IPS-18a (cell line): ENCODE data around the gene SMYD3.
"Not testable (repeated sequence)": the region's sequence is repeated elsewhere in the genome, so short reads cannot be mapped to it uniquely, and the experiment has no call there.

Experiments
- H3K27ac ChIP-seq: one replicate; pipeline ENCODE4 v1.5.1; 2013; ENCODE audit warnings: low read length
- H3K27me3 ChIP-seq: one replicate; pipeline ENCODE4 v1.6.1; 2013; ENCODE audit warnings: mild to moderate bottlenecking, low read length; ENCODE audit not compliant: control insufficient read depth, insufficient read depth
- H3K36me3 ChIP-seq: one replicate; pipeline ENCODE4 v1.6.1; 2013; ENCODE audit warnings: low read depth, low read length; ENCODE audit not compliant: control insufficient read depth
- H3K4me1 ChIP-seq: one replicate; pipeline ENCODE4 v1.6.1; 2013; ENCODE audit warnings: low read depth, low read length; ENCODE audit not compliant: control insufficient read depth
- H3K4me3 ChIP-seq: one replicate; pipeline ENCODE4 v1.5.1; 2013; ENCODE audit warnings: low read length
- H3K9ac ChIP-seq: one replicate; pipeline ENCODE4 v1.6.1; 2013; ENCODE audit warnings: mild to moderate bottlenecking, low read length, moderate library complexity
- H3K9me3 ChIP-seq: one replicate; pipeline ENCODE4 v1.6.1; 2013; ENCODE audit warnings: low read depth, low read length; ENCODE audit not compliant: control insufficient read depth

SMYD3 gene

GRCh38 chr1:246338546-246338945, 168.5 kb downstream of the SMYD3 start:
- Histone ChIP-seq H3K27me3 (no peaks in the 10 kb centered on the region), H3K9me3 (no peaks in the 10 kb centered on the region), H3K4me1 (no peaks in the 10 kb centered on the region), H3K4me3 (no peak overlapping the region), H3K27ac (no peak overlapping the region), H3K9ac (no peak overlapping the region), H3K36me3 (no peaks in the 10 kb centered on the region)

DNA sequence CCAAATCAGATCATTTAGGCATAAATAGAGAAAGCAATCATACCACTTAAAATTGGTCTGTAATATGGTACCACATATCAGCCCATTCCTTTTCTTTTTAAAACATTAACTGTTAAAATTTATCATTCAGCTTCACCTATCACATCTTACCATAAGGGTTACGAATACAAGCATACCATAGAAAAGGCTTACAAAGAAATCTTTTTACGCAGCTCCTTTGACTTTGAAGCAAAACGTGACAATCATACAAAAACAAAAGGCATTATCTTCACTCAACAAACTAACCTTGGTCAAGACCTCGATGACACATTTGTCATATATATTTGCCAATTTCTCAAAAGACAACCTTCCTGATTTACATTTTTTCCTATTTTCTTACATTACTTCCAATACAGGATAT, 169.0 kb downstream of the SMYD3 start:
- H3K4me1 ChIP-seq: no peaks in the 10 kb centered on the region

DNA sequence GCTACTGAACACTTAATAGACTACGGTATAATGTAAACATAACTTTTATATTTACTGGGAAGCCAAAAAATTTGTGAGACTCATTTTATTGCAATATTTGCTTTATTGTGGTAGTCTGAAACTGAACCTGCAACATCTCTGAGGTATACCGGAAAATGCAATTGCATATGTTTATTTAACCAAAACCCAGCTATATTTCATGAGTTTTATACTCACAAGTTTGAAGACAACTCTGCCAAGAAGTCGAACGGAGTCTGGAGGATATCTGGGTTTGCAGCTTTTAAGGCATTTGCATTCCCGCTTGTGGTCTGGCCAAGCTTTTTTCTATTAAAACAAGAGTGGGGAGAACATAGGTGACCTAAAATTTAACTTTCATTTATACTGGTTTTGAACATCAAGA, 171.9 kb downstream of the SMYD3 start:
- no peaks in the 10 kb centered on the region for H3K27me3 ChIP-seq
- no peaks in the 10 kb centered on the region for H3K9me3 ChIP-seq
- no peaks in the 10 kb centered on the region for H3K36me3 ChIP-seq
- no peak overlapping the region for H3K9ac ChIP-seq
- no peak overlapping the region for H3K27ac ChIP-seq
- H3K4me1 ChIP-seq: no peaks in the 10 kb centered on the region
- H3K4me3 ChIP-seq: no peak overlapping the region

More for the DNA sequence above, 169.0 kb downstream of the SMYD3 start:
- H3K9ac ChIP-seq: no peak overlapping the region
- H3K9me3 ChIP-seq: no peaks in the 10 kb centered on the region
- no peaks in the 10 kb centered on the region for H3K36me3 ChIP-seq
- no peak overlapping the region for H3K27ac ChIP-seq
- H3K4me3 ChIP-seq: no peak overlapping the region
- H3K27me3 ChIP-seq: no peaks in the 10 kb centered on the region

DNA sequence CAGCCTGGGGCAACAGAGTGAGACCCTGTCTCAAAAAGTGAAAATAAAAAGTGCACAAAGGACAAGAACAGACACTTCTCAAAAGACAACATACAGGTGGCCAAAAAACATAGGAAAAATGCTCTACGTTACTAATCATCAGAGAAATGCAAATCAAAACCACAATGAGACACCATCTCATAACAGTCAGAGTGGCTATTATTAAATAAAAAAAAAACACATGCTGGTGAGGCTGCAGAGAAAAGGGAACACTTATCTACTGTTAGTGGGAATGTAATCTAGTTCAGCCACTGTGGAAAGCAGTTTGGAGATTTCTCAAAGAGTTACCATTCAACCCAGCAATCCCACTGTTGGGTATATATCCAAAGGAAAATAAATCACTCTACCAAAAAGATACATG, 173.2 kb downstream of the SMYD3 start:
- Histone ChIP-seq H3K4me1 (no peaks in the 10 kb centered on the region), H3K27ac (no peak overlapping the region), H3K36me3 (no peaks in the 10 kb centered on the region), H3K4me3 (no peak overlapping the region), H3K9me3 (no peaks in the 10 kb centered on the region), H3K9ac (no peak overlapping the region), H3K27me3 (no peaks in the 10 kb centered on the region)

GRCh38 chr1:246332078-246332477, 175.0 kb downstream of the SMYD3 start:
- H3K4me1 ChIP-seq: no peaks in the 10 kb centered on the region
- H3K4me3 ChIP-seq: no peak overlapping the region
- no peaks in the 10 kb centered on the region for H3K36me3 ChIP-seq
- H3K9ac ChIP-seq: no peak overlapping the region
- H3K9me3 ChIP-seq: no peaks in the 10 kb centered on the region
- H3K27me3 ChIP-seq: no peaks in the 10 kb centered on the region
- H3K27ac ChIP-seq: no peak overlapping the region

- H3K27ac ChIP-seq: no peak overlapping the region
- H3K27me3 ChIP-seq: no peaks in the 10 kb centered on the region
- H3K9ac ChIP-seq: no peak overlapping the region
- H3K9me3 ChIP-seq: no peaks in the 10 kb centered on the region
- no peak overlapping the region for H3K4me3 ChIP-seq
- H3K36me3 ChIP-seq: no peaks in the 10 kb centered on the region
- no peaks in the 10 kb centered on the region for H3K4me1 ChIP-seq
Observed at GRCh38 chr1:246329900-246330299, 177.2 kb downstream of the SMYD3 start.

- H3K27me3 ChIP-seq, H3K9ac ChIP-seq, H3K27ac ChIP-seq, H3K36me3 ChIP-seq, H3K4me3 ChIP-seq, H3K9me3 ChIP-seq, H3K4me1 ChIP-seq: not testable (repeated sequence)
Observed at GRCh38 chr1:246329292-246329691, 177.8 kb downstream of the SMYD3 start.

DNA sequence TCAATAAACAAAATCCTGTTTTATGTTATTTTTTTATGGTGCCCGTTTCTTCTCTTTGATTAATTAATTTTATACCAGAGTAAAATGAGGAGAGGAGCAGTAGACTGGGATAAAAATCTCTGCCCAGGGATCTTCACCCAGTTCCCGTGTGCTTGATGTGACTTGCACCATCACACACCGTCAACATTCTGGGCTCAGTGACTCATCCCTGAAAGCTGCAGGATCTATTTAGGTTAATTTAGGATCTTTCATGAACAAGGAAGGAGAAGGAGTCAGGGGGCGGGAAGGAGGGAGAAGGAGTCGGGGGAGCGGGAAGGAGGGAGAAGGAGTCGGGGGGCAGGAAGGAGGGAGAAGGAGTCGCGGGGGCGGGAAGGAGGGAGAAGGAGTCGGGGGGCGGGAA, 182.4 kb downstream of the SMYD3 start:
- H3K36me3 ChIP-seq: no peaks in the 10 kb centered on the region
- H3K9me3 ChIP-seq: no peaks in the 10 kb centered on the region
- no peak overlapping the region for H3K27ac ChIP-seq
- H3K27me3 ChIP-seq: no peaks in the 10 kb centered on the region
- H3K9ac ChIP-seq: no peak overlapping the region
- H3K4me3 ChIP-seq: no peak overlapping the region
- H3K4me1 ChIP-seq: no peaks in the 10 kb centered on the region

- not testable (repeated sequence) for H3K9ac ChIP-seq, H3K27ac ChIP-seq, H3K4me3 ChIP-seq
Observed at GRCh38 chr1:246324033-246324432, 183.0 kb downstream of the SMYD3 start.

GRCh38 chr1:246320286-246320685, 186.8 kb downstream of the SMYD3 start:
- Histone ChIP-seq H3K4me1 (no peaks in the 10 kb centered on the region), H3K36me3 (no peaks in the 10 kb centered on the region), H3K27me3 (no peaks in the 10 kb centered on the region), H3K27ac (no peak overlapping the region), H3K4me3 (no peak overlapping the region), H3K9ac (no peak overlapping the region), H3K9me3 (no peaks in the 10 kb centered on the region)

More at GRCh38 chr1:246324033-246324432, 183.0 kb downstream of the SMYD3 start:
- H3K27me3 ChIP-seq, H3K9me3 ChIP-seq, H3K36me3 ChIP-seq, H3K4me1 ChIP-seq: not testable (repeated sequence)

DNA sequence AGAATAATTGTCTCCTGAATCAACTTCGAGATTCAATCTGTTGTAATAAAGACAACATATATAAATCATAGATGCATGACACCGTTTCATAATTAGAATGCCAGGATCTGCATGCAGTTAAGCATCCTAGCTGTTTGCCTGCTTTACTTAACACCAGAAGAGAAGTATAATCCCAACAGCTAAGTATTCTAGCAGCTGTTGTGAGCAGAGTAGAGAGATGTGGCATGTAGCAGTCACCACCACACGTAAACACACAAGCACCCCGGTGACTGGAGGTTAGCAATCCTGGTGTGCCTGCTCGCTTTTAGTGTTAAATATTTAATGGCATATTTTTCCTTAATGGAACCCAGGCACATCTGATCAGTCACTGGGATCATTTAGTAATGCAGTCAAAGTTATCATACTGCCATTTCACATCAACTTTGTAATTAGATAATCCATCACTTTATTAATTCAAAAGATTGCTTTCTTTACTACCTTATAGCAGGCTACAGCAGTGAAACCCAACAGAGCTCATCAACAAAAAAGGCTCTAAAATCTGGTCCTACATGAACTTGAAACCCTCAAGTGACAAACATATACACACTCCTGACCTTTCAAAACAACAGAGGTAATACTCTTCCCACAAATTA, 187.9 kb downstream of the SMYD3 start:
- no peak overlapping the region for H3K4me3 ChIP-seq

GRCh38 chr1:246318622-246319021, 188.5 kb downstream of the SMYD3 start:
- no peak overlapping the region for H3K27ac ChIP-seq
- no peak overlapping the region for H3K4me3 ChIP-seq
- no peaks in the 10 kb centered on the region for H3K4me1 ChIP-seq
- no peaks in the 10 kb centered on the region for H3K9me3 ChIP-seq
- no peak overlapping the region for H3K9ac ChIP-seq
- no peaks in the 10 kb centered on the region for H3K27me3 ChIP-seq
- H3K36me3 ChIP-seq: no peaks in the 10 kb centered on the region

More for the DNA sequence above, 187.9 kb downstream of the SMYD3 start:
- Histone ChIP-seq H3K36me3 (no peaks in the 10 kb centered on the region), H3K9me3 (no peaks in the 10 kb centered on the region), H3K27me3 (no peaks in the 10 kb centered on the region), H3K27ac (no peak overlapping the region), H3K4me1 (no peaks in the 10 kb centered on the region), H3K9ac (no peak overlapping the region)
